PFSK-1 (cell line): ENCODE results near the gene ZFAND6. TPM values are rescaled to one million over a fixed set of nuclear protein-coding genes. Genes with fewer than 3 reads are reported as not detected.

ENCODE experiments used
- FOXP2 ChIP-seq: optimal IDR thresholded peaks from 2 replicates; pipeline ENCODE3; 2011; ENCODE audit warnings: borderline replicate concordance, control low read depth, inconsistent platforms; ENCODE audit not compliant: insufficient read depth; ENCODE audit errors: extremely low read length, extremely low read depth
- POLR2AphosphoS5 ChIP-seq: IDR thresholded peaks from 2 replicates; pipeline ENCODE4 v1.6.1; 2012; ENCODE audit warnings: low read depth, mild to moderate bottlenecking, control low read depth, low read length, moderate library complexity
- SIN3A ChIP-seq: IDR thresholded peaks from 2 replicates; pipeline ENCODE4 v1.6.1; 2012; ENCODE audit warnings: mild to moderate bottlenecking, low read length, moderate library complexity, borderline replicate concordance; ENCODE audit not compliant: insufficient read depth
- TAF1 ChIP-seq: IDR thresholded peaks from 2 replicates; pipeline ENCODE4 v1.6.1; 2012; ENCODE audit warnings: low read length, control low read depth, borderline replicate concordance; ENCODE audit not compliant: insufficient read depth
- polyA plus RNA-seq: library from polyadenylated mRNA; unstranded; fragments of >200 nt; gene quantifications from one replicate; pipeline ENCODE4 v1.2.1, GENCODE V29; 2012; ENCODE audit warnings: low read depth, missing spikeins; ENCODE audit not compliant: insufficient read length
- TF ChIP-seq, protein P1 (sequence below), 2 experiments: IDR thresholded peaks; 2 replicates each; pipeline versions ENCODE4 v1.6.1 to v1.8.0; 2011 to 2012; ENCODE audit warnings: low read depth in 2 of 2, low read length in 2 of 2, control low read depth in 1 of 2, inconsistent platforms in 1 of 2, mild to moderate bottlenecking in 1 of 2, moderate library complexity in 1 of 2; ENCODE audit not compliant: insufficient read depth in 1 of 2

The ZFAND6 gene
- 94.8 TPM for polyA plus RNA-seq

DNA sequence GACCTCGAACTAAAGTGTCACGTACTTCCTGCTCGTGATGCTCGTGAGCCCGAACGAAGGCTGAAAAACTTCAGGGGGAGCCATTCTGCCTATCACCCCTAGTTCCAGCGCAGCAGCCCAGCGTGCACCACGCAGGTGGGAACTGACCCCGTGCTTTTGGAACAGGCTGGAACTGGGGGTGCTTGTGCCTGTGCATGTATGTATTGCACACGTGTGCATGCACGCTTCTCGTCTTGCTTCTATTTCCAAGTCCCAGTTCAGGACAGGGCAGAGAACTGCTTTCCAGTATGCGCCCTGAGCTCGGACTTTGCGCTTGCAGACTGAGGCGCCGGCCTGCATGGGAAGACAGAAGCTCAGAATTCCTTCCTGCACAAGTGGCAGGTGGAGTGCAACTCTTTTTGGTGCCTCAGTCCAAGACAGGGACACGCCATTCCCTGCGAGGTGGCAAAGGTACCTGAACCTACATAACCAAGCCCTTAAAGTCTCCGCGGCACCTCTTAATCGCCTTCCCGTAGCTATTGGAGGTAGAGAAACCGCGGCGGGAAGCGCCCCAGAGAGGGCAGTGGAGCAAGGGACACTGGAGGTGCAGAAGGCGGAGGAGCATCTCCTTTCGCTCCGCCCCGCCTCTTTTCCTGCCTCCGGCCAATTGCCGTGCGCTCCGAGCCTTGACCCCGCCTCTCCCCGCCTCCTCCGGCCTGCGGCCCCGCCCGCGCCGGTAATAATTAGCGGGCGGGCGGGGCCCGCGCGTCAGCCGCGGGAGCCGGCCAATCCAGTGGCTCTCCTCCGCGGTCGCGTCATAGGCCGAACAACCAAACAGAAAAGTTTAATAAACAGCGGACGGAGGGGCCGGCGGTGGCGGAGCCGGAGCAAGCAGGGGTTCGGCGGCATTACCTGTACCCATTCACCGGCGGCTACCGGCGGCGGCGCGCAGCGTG, at the start of gene ZFAND6:
TSS of gene ZFAND6 (plus strand) at position 826 of the 935 bp plus-strand sequence. CDS start 60,669 bp downstream, outside the sequence.
- TF ChIP-seq FOXP2 (no peak), SIN3A (no peak; the same call in 1 of the 2 replicates), POLR2AphosphoS5 (peak; percentile 67), TAF1 (peak; percentile 63; the same call in 1 of the 2 replicates)
- TF ChIP-seq, protein P1, sequence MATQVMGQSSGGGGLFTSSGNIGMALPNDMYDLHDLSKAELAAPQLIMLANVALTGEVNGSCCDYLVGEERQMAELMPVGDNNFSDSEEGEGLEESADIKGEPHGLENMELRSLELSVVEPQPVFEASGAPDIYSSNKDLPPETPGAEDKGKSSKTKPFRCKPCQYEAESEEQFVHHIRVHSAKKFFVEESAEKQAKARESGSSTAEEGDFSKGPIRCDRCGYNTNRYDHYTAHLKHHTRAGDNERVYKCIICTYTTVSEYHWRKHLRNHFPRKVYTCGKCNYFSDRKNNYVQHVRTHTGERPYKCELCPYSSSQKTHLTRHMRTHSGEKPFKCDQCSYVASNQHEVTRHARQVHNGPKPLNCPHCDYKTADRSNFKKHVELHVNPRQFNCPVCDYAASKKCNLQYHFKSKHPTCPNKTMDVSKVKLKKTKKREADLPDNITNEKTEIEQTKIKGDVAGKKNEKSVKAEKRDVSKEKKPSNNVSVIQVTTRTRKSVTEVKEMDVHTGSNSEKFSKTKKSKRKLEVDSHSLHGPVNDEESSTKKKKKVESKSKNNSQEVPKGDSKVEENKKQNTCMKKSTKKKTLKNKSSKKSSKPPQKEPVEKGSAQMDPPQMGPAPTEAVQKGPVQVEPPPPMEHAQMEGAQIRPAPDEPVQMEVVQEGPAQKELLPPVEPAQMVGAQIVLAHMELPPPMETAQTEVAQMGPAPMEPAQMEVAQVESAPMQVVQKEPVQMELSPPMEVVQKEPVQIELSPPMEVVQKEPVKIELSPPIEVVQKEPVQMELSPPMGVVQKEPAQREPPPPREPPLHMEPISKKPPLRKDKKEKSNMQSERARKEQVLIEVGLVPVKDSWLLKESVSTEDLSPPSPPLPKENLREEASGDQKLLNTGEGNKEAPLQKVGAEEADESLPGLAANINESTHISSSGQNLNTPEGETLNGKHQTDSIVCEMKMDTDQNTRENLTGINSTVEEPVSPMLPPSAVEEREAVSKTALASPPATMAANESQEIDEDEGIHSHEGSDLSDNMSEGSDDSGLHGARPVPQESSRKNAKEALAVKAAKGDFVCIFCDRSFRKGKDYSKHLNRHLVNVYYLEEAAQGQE (IDR thresholded peaks at IDR 0.05; ENCODE audit: insufficient read depth in 1 of 2, low read depth in 2 of 2, low read length in 2 of 2): no peak

DNA sequence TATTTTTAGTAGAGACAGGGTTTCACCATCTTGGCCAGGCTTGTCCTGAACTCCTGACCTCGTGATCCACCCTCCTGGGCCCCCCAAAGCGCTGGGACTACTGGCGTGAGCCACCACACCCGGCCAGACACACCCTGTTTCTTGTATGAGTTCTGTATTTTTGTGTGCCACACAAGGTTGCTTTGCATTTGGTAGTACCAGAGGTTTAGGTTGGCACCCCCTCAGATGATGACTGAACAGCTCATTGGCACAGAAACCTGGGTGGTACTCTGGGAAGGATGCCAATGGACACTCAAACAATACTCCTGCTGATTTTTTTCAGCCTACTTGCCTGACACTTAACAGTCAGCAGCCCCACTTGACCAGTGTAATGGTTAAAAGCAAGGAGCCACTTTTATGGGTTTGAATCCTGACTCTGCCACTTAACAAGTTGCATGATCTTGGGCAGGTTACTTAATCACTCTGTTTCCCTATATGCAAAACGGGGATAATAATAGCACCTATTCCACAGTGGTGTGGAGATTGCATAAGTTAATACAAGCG, 49.3 kb upstream of the ZFAND6 start:
- TF ChIP-seq, protein P1 (IDR thresholded peaks at IDR 0.05; ENCODE audit: insufficient read depth in 1 of 2, low read depth in 2 of 2, low read length in 2 of 2): no peak
- no peak for TF ChIP-seq SIN3A
- no peak for TF ChIP-seq POLR2AphosphoS5
- TF ChIP-seq FOXP2: no peak
- TF ChIP-seq TAF1: no peak

DNA sequence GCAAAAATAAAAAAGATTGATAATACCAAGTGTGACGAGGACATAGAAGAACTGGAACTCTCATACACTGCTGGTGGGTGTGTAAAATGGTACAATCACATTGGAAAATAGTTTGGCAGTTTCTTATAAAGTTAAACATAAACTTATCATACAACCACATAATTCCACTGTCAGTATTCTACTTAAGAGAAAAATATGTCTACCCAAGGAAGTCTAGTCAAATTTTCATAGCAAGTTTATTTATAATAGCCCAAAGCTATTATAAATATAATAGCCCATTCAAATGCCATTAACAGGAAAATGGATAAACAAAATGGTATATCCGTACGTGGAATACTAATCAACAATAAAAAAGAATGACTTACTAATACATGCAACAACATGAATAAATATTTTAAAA, 47.9 kb upstream of the ZFAND6 start:
- TF ChIP-seq FOXP2 (no peak), TAF1 (no peak), SIN3A (no peak), POLR2AphosphoS5 (no peak)
- TF ChIP-seq, protein P1 (IDR thresholded peaks at IDR 0.05; ENCODE audit: insufficient read depth in 1 of 2, low read depth in 2 of 2, low read length in 2 of 2): no peak

DNA sequence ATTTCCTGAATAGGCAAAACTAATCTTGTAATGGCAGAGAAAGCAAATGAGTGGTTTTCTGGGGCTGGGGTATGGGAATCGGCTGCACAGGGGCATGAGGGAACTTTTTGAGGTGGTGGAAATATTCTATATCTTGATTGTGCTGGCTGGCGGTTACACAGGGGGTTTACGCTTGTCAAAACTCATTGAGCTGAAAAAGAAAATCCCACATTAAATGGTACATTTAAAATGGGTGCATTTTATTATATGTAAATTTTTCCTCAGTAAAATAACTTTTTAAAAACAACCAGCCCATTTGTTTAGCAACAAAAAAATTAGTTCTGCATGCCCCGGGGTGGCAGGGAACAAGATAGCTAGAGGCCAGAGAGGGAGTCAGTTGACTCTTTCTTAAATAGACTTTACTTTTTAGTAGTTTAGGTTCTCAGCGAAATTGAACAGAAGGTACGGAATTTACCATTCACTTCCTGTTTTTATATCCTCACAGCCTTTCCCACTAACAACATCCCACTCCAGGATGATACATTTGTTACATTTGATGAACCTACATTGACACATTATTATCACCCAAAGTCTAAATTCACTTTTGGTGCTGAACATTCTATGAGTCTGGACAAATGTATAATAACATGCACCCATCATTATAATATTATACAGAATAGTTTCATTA, 47.3 kb upstream of the ZFAND6 start:
- TF ChIP-seq FOXP2 (no peak), TAF1 (no peak), POLR2AphosphoS5 (no peak), SIN3A (no peak)
- TF ChIP-seq, protein P1 (IDR thresholded peaks at IDR 0.05; ENCODE audit: insufficient read depth in 1 of 2, low read depth in 2 of 2, low read length in 2 of 2): no peak
